HEK293 (cell line): Measurements from ENCODE around the gene ADPRHL1.

Experiments
- CTCF ChIA-PET: fragments of 350-600 bp; formaldehyde crosslinking; extraction: SDS; loops from one replicate; lab custom pipeline; 2021; ENCODE audit warnings: antibody characterized with exemption; lab: Yijun Ruan, JAX
- POLR2A ChIA-PET: fragments of 300-600 bp; formaldehyde crosslinking; extraction: SDS; loops from one replicate; lab custom pipeline; 2020; ENCODE audit warnings: antibody characterized with exemption, inconsistent platforms; lab: Yijun Ruan, JAX
- H3K27ac ChIP-seq: fragments of 200-500 bp; sonication (Bioruptor generic); 2 replicates; pipeline ENCODE4 v1.5.1; 2014; ENCODE audit warnings: low read depth, low read length, control low read depth, inconsistent platforms; ENCODE audit errors: extremely low read depth
- H3K36me3 ChIP-seq, 2 experiments: fragments of 200-500 bp in 1 of 2; sonication (Bioruptor generic) in 1 of 2; 1 replicate in 1 of 2; 2 replicates in 1 of 2; pipeline ENCODE4 v1.5.1; 2014 to 2017; ENCODE audit warnings: inconsistent platforms in 2 of 2, low read length in 2 of 2; ENCODE audit not compliant: control insufficient read depth in 2 of 2, insufficient read depth in 1 of 2
- H3K4me1 ChIP-seq: fragments of 200-500 bp; sonication (Bioruptor generic); 2 replicates; pipeline ENCODE4 v1.5.1; 2014; ENCODE audit warnings: mild to moderate bottlenecking, low read length, inconsistent platforms; ENCODE audit not compliant: control insufficient read depth, insufficient read depth
- H3K4me3 ChIP-seq: 2 replicates; pipeline ENCODE4 v1.5.1; 2011; ENCODE audit warnings: low read depth, mild to moderate bottlenecking, control low read depth, low read length, moderate library complexity
- H3K9me3 ChIP-seq: fragments of 200-500 bp; sonication (Bioruptor generic); 2 replicates; pipeline ENCODE4 v1.5.1; 2014; ENCODE audit warnings: low read depth, low read length, inconsistent platforms; ENCODE audit not compliant: control insufficient read depth, insufficient read depth
- IKZF3 ChIP-seq: fragments of 450-650 bp; IDR thresholded peaks from 2 replicates; pipeline ENCODE4 v1.5.0; 2018; ENCODE audit warnings: missing biosample characterization, mild to moderate bottlenecking, missing genetic modification characterization, moderate library complexity
- KLF10 ChIP-seq: fragments of 450-650 bp; IDR thresholded peaks from 2 replicates; pipeline ENCODE4 v1.5.1; 2018; ENCODE audit warnings: missing biosample characterization, mild to moderate bottlenecking, missing genetic modification characterization
- PRDM6 ChIP-seq: fragments of 450-650 bp; formaldehyde crosslinking; IDR thresholded peaks from 2 replicates; pipeline ENCODE4 v1.5.1; 2017; ENCODE audit warnings: missing biosample characterization, missing genetic modification characterization
- REST ChIP-seq: fragments of 450-650 bp; formaldehyde crosslinking; IDR thresholded peaks from 2 replicates; pipeline ENCODE4 v1.5.1; 2016; ENCODE audit warnings: missing biosample characterization, missing genetic modification characterization
- SCRT1 ChIP-seq: fragments of 450-650 bp; formaldehyde crosslinking; IDR thresholded peaks from 2 replicates; pipeline ENCODE4 v1.5.1; 2016; ENCODE audit warnings: missing biosample characterization, missing genetic modification characterization, borderline replicate concordance
- SCRT2 ChIP-seq: fragments of 450-650 bp; formaldehyde crosslinking; IDR thresholded peaks from 2 replicates; pipeline ENCODE4 v1.5.1; 2016; ENCODE audit warnings: missing biosample characterization, missing genetic modification characterization
- WT1 ChIP-seq: fragments of 450-650 bp; formaldehyde crosslinking; IDR thresholded peaks from 2 replicates; pipeline ENCODE4 v1.5.1; 2016; ENCODE audit warnings: missing biosample characterization, missing genetic modification characterization
- ZBTB44 ChIP-seq: fragments of 450-650 bp; IDR thresholded peaks from 2 replicates; pipeline ENCODE4 v1.5.1; 2018; ENCODE audit warnings: missing biosample characterization, mild to moderate bottlenecking, missing genetic modification characterization
- ZBTB49 ChIP-seq: fragments of 450-650 bp; formaldehyde crosslinking; IDR thresholded peaks from 2 replicates; pipeline ENCODE4 v1.5.1; 2016; ENCODE audit warnings: missing biosample characterization, missing genetic modification characterization, low read depth
- ZFP3 ChIP-seq: fragments of 450-650 bp; formaldehyde crosslinking; IDR thresholded peaks from 2 replicates; pipeline ENCODE4 v1.5.1; 2016; ENCODE audit warnings: low read depth, missing biosample characterization, missing genetic modification characterization
- ZNF112 ChIP-seq: fragments of 450-650 bp; formaldehyde crosslinking; IDR thresholded peaks from 2 replicates; pipeline ENCODE4 v1.5.0; 2017; ENCODE audit warnings: missing biosample characterization, missing genetic modification characterization
- ZNF133 ChIP-seq: fragments of 450-650 bp; formaldehyde crosslinking; IDR thresholded peaks from 2 replicates; pipeline ENCODE4 v1.5.1; 2016; ENCODE audit warnings: missing biosample characterization, missing genetic modification characterization
- ZNF175 ChIP-seq: fragments of 450-650 bp; formaldehyde crosslinking; IDR thresholded peaks from 2 replicates; pipeline ENCODE4 v1.5.1; 2016; ENCODE audit warnings: missing biosample characterization, missing genetic modification characterization
- ZNF202 ChIP-seq: fragments of 450-650 bp; formaldehyde crosslinking; IDR thresholded peaks from 2 replicates; pipeline ENCODE4 v1.5.1; 2016; ENCODE audit warnings: missing biosample characterization, missing genetic modification characterization, borderline replicate concordance
- ZNF341 ChIP-seq: fragments of 450-650 bp; formaldehyde crosslinking; IDR thresholded peaks from 2 replicates; pipeline ENCODE4; 2016; ENCODE audit warnings: low read depth, missing biosample characterization, missing genetic modification characterization
- ZNF394 ChIP-seq: fragments of 450-650 bp; formaldehyde crosslinking; IDR thresholded peaks from 2 replicates; pipeline ENCODE4 v1.5.1; 2016; ENCODE audit warnings: missing biosample characterization, missing genetic modification characterization, mild to moderate bottlenecking, moderate library complexity, borderline replicate concordance
- ZNF416 ChIP-seq: fragments of 450-650 bp; formaldehyde crosslinking; IDR thresholded peaks from 2 replicates; pipeline ENCODE4 v1.5.1; 2016; ENCODE audit warnings: missing biosample characterization, missing genetic modification characterization
- ZNF426 ChIP-seq: fragments of 450-650 bp; formaldehyde crosslinking; IDR thresholded peaks from 2 replicates; pipeline ENCODE4 v1.5.1; 2017; ENCODE audit warnings: missing biosample characterization, missing genetic modification characterization, mild to moderate bottlenecking, inconsistent platforms, moderate library complexity
- ZNF433 ChIP-seq: fragments of 450-650 bp; formaldehyde crosslinking; IDR thresholded peaks from 2 replicates; pipeline ENCODE4 v1.5.1; 2016; ENCODE audit warnings: missing biosample characterization, missing genetic modification characterization, low read depth
- ZNF449 ChIP-seq: fragments of 450-650 bp; formaldehyde crosslinking; IDR thresholded peaks from 2 replicates; pipeline ENCODE4 v1.5.1; 2017; ENCODE audit warnings: missing biosample characterization, mild to moderate bottlenecking, missing genetic modification characterization, moderate library complexity
- ZNF513 ChIP-seq: fragments of 450-650 bp; IDR thresholded peaks from 2 replicates; pipeline ENCODE4 v1.5.1; 2018; ENCODE audit warnings: missing biosample characterization, missing genetic modification characterization
- ZNF585B ChIP-seq: fragments of 450-650 bp; formaldehyde crosslinking; IDR thresholded peaks from 2 replicates; pipeline ENCODE4 v1.5.1; 2016; ENCODE audit warnings: missing biosample characterization, missing genetic modification characterization
- ZNF624 ChIP-seq: fragments of 450-650 bp; formaldehyde crosslinking; IDR thresholded peaks from 2 replicates; pipeline ENCODE4 v1.5.1; 2017; ENCODE audit warnings: missing biosample characterization, missing genetic modification characterization
- ZNF747 ChIP-seq: fragments of 450-650 bp; formaldehyde crosslinking; IDR thresholded peaks from 2 replicates; pipeline ENCODE4 v1.5.1; 2016; ENCODE audit warnings: missing biosample characterization, missing genetic modification characterization
- ZNF768 ChIP-seq: fragments of 450-650 bp; formaldehyde crosslinking; IDR thresholded peaks from 2 replicates; pipeline ENCODE4 v1.5.1; 2018; ENCODE audit warnings: missing biosample characterization, mild to moderate bottlenecking, missing genetic modification characterization

The ADPRHL1 gene

GRCh38 chr13:113475911-113476310, 22.6 kb upstream of the ADPRHL1 start:
- no peak overlapping the region for H3K27ac ChIP-seq
- H3K4me3 ChIP-seq = no peak overlapping the region
- POLR2A ChIA-PET = no interaction called here
- H3K4me1 ChIP-seq = no peaks in the 10 kb centered on the region
- TF ChIP-seq KLF10 (no peak), ZNF202 (tag by site-specific recombination) (no peak), REST (tag by site-specific recombination) (no peak), ZNF341 (tag by site-specific recombination) (no peak), ZFP3 (no peak), ZNF133 (no peak), ZNF747 (tag by site-specific recombination) (no peak), ZNF624 (tag by site-specific recombination) (no peak), ZNF513 (tag by site-specific recombination) (no peak), WT1 (tag by site-specific recombination) (no peak), IKZF3 (no peak), ZNF394 (no peak), ZNF433 (no peak), ZNF175 (tag by site-specific recombination) (no peak), ZNF416 (tag by site-specific recombination) (no peak)
- TF ChIP-seq, all 188 proteins: peak for 0
- Histone ChIP-seq H3K36me3 (peaks cover 20 to 76% of the 10 kb centered on the region in 2 experiments), H3K9me3 (no peaks in the 10 kb centered on the region)
- CTCF ChIA-PET = no interaction called here

- no peaks in the 10 kb centered on the region for H3K9me3 ChIP-seq
- H3K27ac ChIP-seq = no peak overlapping the region
- no peaks in the 10 kb centered on the region for H3K4me1 ChIP-seq
- POLR2A ChIA-PET = interaction anchor here (1.2 kb wide), 1 partner anchor 9 kb away, joined by 4 read pairs; no protein-coding TSS in a partner anchor
- CTCF ChIA-PET = no interaction called here
- peaks cover 19 to 73% of the 10 kb centered on the region in 2 experiments for H3K36me3 ChIP-seq
- no peak overlapping the region for H3K4me3 ChIP-seq
- no peak for TF ChIP-seq ZNF585B
- no peak for TF ChIP-seq ZNF112 (tag by site-specific recombination)
- TF ChIP-seq ZNF426 (tag by site-specific recombination) = no peak
- 0 out of 2 replicates have a peak, but pooled peaks have one; percentile 38 for TF ChIP-seq SCRT1 (tag by site-specific recombination)
- TF ChIP-seq ZNF768 = no peak
- TF ChIP-seq ZNF449 = no peak
- no peak for TF ChIP-seq ZBTB49 (tag by site-specific recombination)
- no peak for TF ChIP-seq PRDM6 (tag by site-specific recombination)
- peak; percentile 76 for TF ChIP-seq SCRT2 (tag by site-specific recombination)
- no peak for TF ChIP-seq ZBTB44 (tag by site-specific recombination)
Measured at GRCh38 chr13:113475280-113475679, 22.0 kb upstream of the ADPRHL1 start.
